Hepatocyte (in vitro differentiated cells): ENCODE results near the gene HNF1B. TPM values are rescaled to one million over a fixed set of nuclear protein-coding genes. Genes with fewer than 3 reads are reported as not detected.

ENCODE experiments used
- DNase-seq: peaks from one replicate; pipeline ENCODE4 v3.0.0-alpha.2; 2016; ENCODE audit warnings: low spot score
- H2AFZ ChIP-seq: fragments of 200-600 bp; sonication (generic); 2 replicates; pipeline ENCODE4 v1.6.0; 2016; ENCODE audit warnings: antibody characterized with exemption, mild to moderate bottlenecking
- H3K27ac ChIP-seq: fragments of 200-600 bp; sonication (generic); 2 replicates; pipeline ENCODE4 v1.5.1; 2016; ENCODE audit warnings: mild to moderate bottlenecking
- H3K27me3 ChIP-seq: fragments of 200-600 bp; sonication (generic); 2 replicates; pipeline ENCODE4 v1.6.1; 2016
- H3K36me3 ChIP-seq: fragments of 200-600 bp; sonication (generic); replicated peaks from 2 replicates; pipeline ENCODE4 v1.5.1; 2016; ENCODE audit warnings: low read depth; ENCODE audit not compliant: insufficient read depth
- H3K4me1 ChIP-seq: fragments of 200-600 bp; sonication (generic); 2 replicates; pipeline ENCODE4 v1.5.1; 2016; ENCODE audit warnings: mild to moderate bottlenecking, moderate library complexity; ENCODE audit not compliant: insufficient read depth
- H3K4me2 ChIP-seq: fragments of 200-600 bp; sonication (generic); 2 replicates; pipeline ENCODE4 v1.6.0; 2016
- H3K4me3 ChIP-seq: fragments of 200-600 bp; sonication (generic); 2 replicates; pipeline ENCODE4 v1.5.1; 2016; ENCODE audit warnings: mild to moderate bottlenecking
- H3K79me2 ChIP-seq: fragments of 200-600 bp; sonication (generic); 2 replicates; pipeline ENCODE4 v1.6.0; 2017; ENCODE audit warnings: mild to moderate bottlenecking
- H3K9me2 ChIP-seq: fragments of 200-600 bp; sonication (generic); replicated peaks from 2 replicates; pipeline ENCODE4 v1.6.0; 2017; ENCODE audit warnings: mild to moderate bottlenecking; ENCODE audit not compliant: insufficient read depth
- H3K9me3 ChIP-seq: fragments of 200-600 bp; sonication (generic); 2 replicates; pipeline ENCODE4 v1.5.1; 2016; ENCODE audit warnings: low read depth, mild to moderate bottlenecking
- H4K20me1 ChIP-seq: fragments of 200-600 bp; sonication (generic); 2 replicates; pipeline ENCODE4 v1.6.0; 2016; ENCODE audit warnings: mild to moderate bottlenecking; ENCODE audit not compliant: insufficient read depth, poor library complexity, severe bottlenecking
- CTCF ChIP-seq: fragments of 200-600 bp; sonication (generic); IDR thresholded peaks from 2 replicates; pipeline ENCODE4 v1.5.1; 2016; ENCODE audit warnings: antibody characterized with exemption, mild to moderate bottlenecking; ENCODE audit not compliant: poor library complexity
- EZH2 ChIP-seq: fragments of 200-600 bp; sonication (generic); IDR thresholded peaks from 2 replicates; pipeline ENCODE4 v1.6.1; 2016; ENCODE audit warnings: antibody characterized with exemption, mild to moderate bottlenecking, borderline replicate concordance
- EZH2phosphoT487 ChIP-seq: fragments of 200-600 bp; sonication (generic); IDR thresholded peaks from one replicate; pipeline ENCODE4 v1.6.1; 2018; ENCODE audit warnings: antibody characterized with exemption, mild to moderate bottlenecking, low read depth, moderate library complexity; ENCODE audit not compliant: unreplicated experiment, severe bottlenecking
- WGBS: methylation state at CpG from one replicate; pipeline ENCODE4 v1.1.6; 2016; ENCODE audit warnings: low lambda C conversion rate; ENCODE audit errors: missing lambda C conversion rate; 5-methylcytosine and 5-hydroxymethylcytosine counted together
- polyA plus RNA-seq: library from polyadenylated mRNA; unstranded; fragments of >200 nt; fragmentation: Nextera tagmentation; extraction: Ambion mirVana; gene quantifications from 2 replicates; pipeline ENCODE4 v1.2.1, GENCODE V29; 2016
- total RNA-seq: library from RNA; depleted of rRNA; stranded (reverse); fragments of >200 nt; gene quantifications from 2 replicates; pipeline ENCODE4 v1.2.3, GENCODE V29; 2014

Gene HNF1B
- total and polyA plus RNA-seq, 2 experiments from 2014 or later: 8.8 to 18.2 TPM

GRCh38 chr17:37717627-37718323 is 27.1 kb downstream of the HNF1B start:
- Histone ChIP-seq H3K9me2 (no peaks in the 10 kb centered on the region), H3K9me3 (no peaks in the 10 kb centered on the region), H3K4me1 (peaks cover 27% of the 10 kb centered on the region), H3K36me3 (no peaks in the 10 kb centered on the region), H3K79me2 (peaks cover 5% of the 10 kb centered on the region), H3K4me3 (no peak overlapping the region), H3K27ac (peak overlapping the region; percentile 93), H3K27me3 (no peaks in the 10 kb centered on the region), H4K20me1 (no peaks in the 10 kb centered on the region), H2AFZ (no peak overlapping the region), H3K4me2 (peak overlapping the region; percentile 66)
- no peak for DNase-seq
- WGBS: 70% methylated on average over 3 of the region's 3 CpGs
- TF ChIP-seq EZH2phosphoT487 (no peak), CTCF (no peak), EZH2 (no peak)

GRCh38 chr17:37714897-37715296 is 30.0 kb downstream of the HNF1B start:
- 48% methylated on average over 4 of the region's 4 CpGs for WGBS
- Histone ChIP-seq H3K27ac (no peak overlapping the region), H3K4me1 (peaks cover 22% of the 10 kb centered on the region)

GRCh38 chr17:37713624-37714023 is 31.2 kb downstream of the HNF1B start:
- TF ChIP-seq CTCF: no peak
- TF ChIP-seq EZH2phosphoT487: no peak
- no peak for TF ChIP-seq EZH2
- Histone ChIP-seq H4K20me1 (no peaks in the 10 kb centered on the region), H3K9me3 (no peaks in the 10 kb centered on the region), H3K79me2 (peaks cover 8% of the 10 kb centered on the region), H3K9me2 (no peaks in the 10 kb centered on the region), H3K36me3 (no peaks in the 10 kb centered on the region), H3K4me1 (peaks cover 33% of the 10 kb centered on the region), H3K27ac (peak overlapping the region; percentile 86), H3K4me3 (no peak overlapping the region), H3K27me3 (no peaks in the 10 kb centered on the region), H2AFZ (no peak overlapping the region), H3K4me2 (no peak overlapping the region)
- WGBS: 63% methylated on average over 4 of the region's 4 CpGs
- DNase-seq: no peak

More at GRCh38 chr17:37714897-37715296, 30.0 kb downstream of the HNF1B start:
- Histone ChIP-seq H4K20me1 (no peaks in the 10 kb centered on the region), H3K36me3 (no peaks in the 10 kb centered on the region), H2AFZ (no peak overlapping the region), H3K9me2 (no peaks in the 10 kb centered on the region), H3K9me3 (no peaks in the 10 kb centered on the region), H3K4me3 (no peak overlapping the region), H3K27me3 (no peaks in the 10 kb centered on the region), H3K4me2 (no peak overlapping the region), H3K79me2 (peaks cover 8% of the 10 kb centered on the region)
- DNase-seq: no peak
- no peak for TF ChIP-seq EZH2phosphoT487
- no peak for TF ChIP-seq EZH2
- TF ChIP-seq CTCF: no peak
